ENCODE measurements around the gene GALC. TPM values are rescaled to one million over a fixed set of nuclear protein-coding genes. Genes with fewer than 3 reads are reported as not detected.

The GALC gene
- total and polyA plus RNA-seq, 12 donors, result 8.3 to 330 (median 37.3) TPM

GRCh38 chr14:87888136-87888999, 104.6 kb downstream of the GALC start:
- Histone ChIP-seq H3K27ac (no peak overlapping the region), H3K4me3 (no peak overlapping the region)
- no peak for TF ChIP-seq POLR2A (IDR thresholded peaks at IDR 0.05)
- TF ChIP-seq CTCF (IDR thresholded peaks at IDR 0.05), result peak in 4 of 6 experiments; percentile 11 to 41 (median 28)

GRCh38 chr14:87883750-87884149, 109.2 kb downstream of the GALC start:
- intact Hi-C loops (cut with DNase I), result no loop called here
- Histone ChIP-seq H3K4me1 (replicated peaks in 1 of 2) (no peaks in the 10 kb centered on the region), H3K27ac (no peak overlapping the region), H3K27me3 (no peaks in the 10 kb centered on the region), H3K4me3 (no peak overlapping the region), H3K9me3 (replicated peaks in 1 of 3) (no peaks in the 10 kb centered on the region), H3K36me3 (replicated peaks in 1 of 2) (no peaks in the 10 kb centered on the region)
- TF ChIP-seq POLR2A (IDR thresholded peaks at IDR 0.05) (no peak), CTCF (IDR thresholded peaks at IDR 0.05) (no peak)
- 80 to 93% (median 85%) methylated on average over 1 of the region's 1 CpG for WGBS, 4 donors
- no peak for DNase-seq

More at GRCh38 chr14:87888136-87888999, 104.6 kb downstream of the GALC start:
- WGBS, 4 donors, result 73 to 75% (median 74%) methylated on average over 19 to 20 of the region's 20 CpGs
- Histone ChIP-seq H3K4me1 (replicated peaks in 1 of 2) (no peaks in the 10 kb centered on the region), H3K9me3 (replicated peaks in 1 of 3) (no peaks in the 10 kb centered on the region), H3K27me3 (no peaks in the 10 kb centered on the region), H3K36me3 (replicated peaks in 1 of 2) (no peaks in the 10 kb centered on the region)
- intact Hi-C loops (cut with DNase I), result no loop called here
- DNase-seq, result peak; percentile 15 to 60 (median 30)

Small RNA genes lying within 50 kb of the gene (small RNA-seq; reads per million reads assigned to genes)
- 0 reads per million in 2 donors for gene RNU6-835P

Other genes with a start within 250 kb of the GALC start
- gene GPR65, start 12.0 kb upstream of the GALC start, total RNA-seq, result 1 to 10 TPM in 7 of 9 donors, under 1 TPM in 2; 0.18 to 6.1 (median 2.3) TPM
- gene GPR65, start 12.0 kb upstream of the GALC start, polyA plus RNA-seq, result 1 to 10 TPM; 1.3 to 1.9 (median 1.4) TPM

All from adrenal gland (tissue), 12 donors.